ENCODE data around the gene TMEM258.

Gene TMEM258

DNA sequence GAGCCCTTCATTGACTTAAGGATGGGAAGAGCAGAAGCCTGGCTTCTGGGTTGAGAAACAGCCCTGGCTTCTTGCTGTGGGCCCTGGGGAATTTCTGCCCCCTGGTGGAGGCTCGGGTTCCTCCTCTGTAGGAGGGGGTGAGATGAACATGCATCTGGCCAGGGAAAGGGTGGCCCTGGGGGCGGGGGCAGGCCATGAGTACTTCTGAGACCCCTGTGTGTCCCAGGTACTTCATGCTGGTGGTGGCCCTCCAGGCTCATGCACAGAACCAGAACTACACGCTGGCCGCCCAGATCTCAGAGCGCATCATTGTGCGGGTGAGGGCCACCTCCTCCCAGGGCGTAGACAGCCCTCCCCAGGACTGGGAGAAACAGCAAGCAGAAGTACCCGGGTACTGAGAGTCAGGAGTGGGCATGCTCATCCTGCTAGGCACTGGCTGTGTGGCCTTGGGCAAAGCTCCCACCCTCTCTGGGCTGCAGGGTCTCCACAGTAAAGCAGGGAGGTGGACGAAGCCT lies 15.8 kb downstream of the TMEM258 start:
- no peak overlapping the region for H3K9ac ChIP-seq (ENCODE audit: low read depth in 1 of 2, low read length in 2 of 2)
- no peak overlapping the region for H3K27ac ChIP-seq (ENCODE audit: low read depth in 2 of 2, low read length in 2 of 2)
- H3K36me3 ChIP-seq (ENCODE audit: control insufficient read depth in 2 of 2, insufficient read depth in 2 of 2, low read length in 2 of 2) = peaks cover 0 to 5% of the 10 kb centered on the region in 2 donors
- H3K9me3 ChIP-seq (ENCODE audit: control insufficient read depth in 2 of 2, low read length in 2 of 2) = no peaks in the 10 kb centered on the region
- H3K27me3 ChIP-seq (ENCODE audit: control insufficient read depth in 2 of 2, insufficient read depth in 2 of 2, low read length in 2 of 2) = no peaks in the 10 kb centered on the region
- H3K4me1 ChIP-seq (ENCODE audit: control insufficient read depth in 2 of 2, insufficient read depth in 2 of 2, low read length in 2 of 2) = peaks cover 3 to 5% of the 10 kb centered on the region in 2 donors
- no peak overlapping the region for H3K4me3 ChIP-seq (ENCODE audit: low read length in 2 of 2)

DNA sequence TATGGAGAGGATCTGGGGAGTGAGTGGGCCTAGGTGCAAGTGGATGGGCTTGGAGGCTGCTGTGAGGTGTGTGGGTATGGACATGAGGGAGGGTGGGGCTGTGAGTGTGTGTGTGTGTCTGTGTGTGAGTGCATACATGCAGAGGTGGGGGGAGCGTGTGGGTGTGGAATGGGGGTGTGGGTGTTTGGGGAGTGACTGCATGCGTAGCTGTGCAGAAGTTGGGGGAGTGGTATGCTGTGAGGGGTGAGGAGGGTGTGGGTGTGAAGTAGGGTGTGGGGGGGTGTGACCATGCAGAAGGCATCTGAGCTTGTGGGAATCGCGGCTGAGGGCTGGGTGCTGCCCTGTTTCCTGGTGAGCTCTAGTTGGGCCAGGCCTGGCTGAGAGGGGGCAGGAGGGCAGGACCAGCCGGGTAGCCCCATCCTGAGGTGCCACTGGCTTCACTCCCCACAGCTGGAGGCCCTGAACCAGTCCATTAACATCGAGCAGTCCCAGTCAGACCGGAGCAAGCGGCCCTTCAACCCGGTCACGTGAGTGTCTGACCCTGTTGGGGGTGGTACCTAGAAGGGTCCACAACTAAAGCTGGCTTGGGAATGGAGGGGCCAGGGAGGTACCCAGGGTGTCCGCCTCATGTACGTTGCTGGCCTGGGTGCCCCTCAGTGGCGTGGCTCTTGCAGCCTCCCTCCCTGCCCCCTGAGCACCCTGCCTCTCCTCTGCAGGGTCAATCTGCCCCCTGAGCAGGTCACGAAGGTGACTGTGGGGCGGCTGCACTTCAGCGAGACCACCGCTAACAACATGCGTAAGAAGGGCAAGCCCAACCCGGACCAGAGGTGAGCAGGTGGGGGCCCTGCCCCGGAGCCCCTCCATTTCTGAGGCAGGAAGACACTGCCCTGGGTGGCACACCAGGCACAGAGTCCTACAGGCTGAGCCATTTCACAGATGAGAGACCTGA lies 16.5 kb downstream of the TMEM258 start:
- H3K4me3 ChIP-seq (ENCODE audit: low read length in 2 of 2) = no peak overlapping the region
- H3K9me3 ChIP-seq (ENCODE audit: control insufficient read depth in 2 of 2, low read length in 2 of 2) = no peaks in the 10 kb centered on the region
- no peaks in the 10 kb centered on the region for H3K27me3 ChIP-seq (ENCODE audit: control insufficient read depth in 2 of 2, insufficient read depth in 2 of 2, low read length in 2 of 2)
- no peak overlapping the region for H3K9ac ChIP-seq (ENCODE audit: low read depth in 1 of 2, low read length in 2 of 2)
- peaks cover 3 to 5% of the 10 kb centered on the region in 2 donors for H3K4me1 ChIP-seq (ENCODE audit: control insufficient read depth in 2 of 2, insufficient read depth in 2 of 2, low read length in 2 of 2)
- no peak overlapping the region for H3K27ac ChIP-seq (ENCODE audit: low read depth in 2 of 2, low read length in 2 of 2)
- peaks cover 0 to 5% of the 10 kb centered on the region in 2 donors for H3K36me3 ChIP-seq (ENCODE audit: control insufficient read depth in 2 of 2, insufficient read depth in 2 of 2, low read length in 2 of 2)

DNA sequence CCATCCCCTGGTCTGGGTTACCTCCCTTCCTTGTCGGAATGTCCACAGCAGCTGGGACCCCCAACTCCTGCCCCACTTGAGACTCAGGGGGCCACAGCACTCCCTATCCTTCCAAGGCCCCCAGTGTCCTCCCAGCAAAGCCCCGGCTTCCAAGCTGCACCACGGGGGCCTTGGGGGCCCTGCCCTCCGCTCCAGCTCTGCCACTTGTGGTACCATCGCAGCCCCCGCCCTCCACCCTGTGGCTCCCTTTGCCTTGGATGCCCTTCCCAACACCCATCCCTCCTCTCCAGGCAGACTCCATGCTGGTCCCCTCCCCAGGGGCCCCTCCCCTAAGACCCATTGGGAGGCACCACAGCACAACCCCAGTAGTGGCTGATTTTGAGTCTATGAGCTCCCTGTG lies 17.3 kb downstream of the TMEM258 start:
- H3K9me3 ChIP-seq (ENCODE audit: control insufficient read depth in 2 of 2, low read length in 2 of 2) = no peaks in the 10 kb centered on the region
- H3K9ac ChIP-seq (ENCODE audit: low read depth in 1 of 2, low read length in 2 of 2) = no peak overlapping the region
- peaks cover 0 to 5% of the 10 kb centered on the region in 2 donors for H3K36me3 ChIP-seq (ENCODE audit: control insufficient read depth in 2 of 2, insufficient read depth in 2 of 2, low read length in 2 of 2)
- H3K4me3 ChIP-seq (ENCODE audit: low read length in 2 of 2) = no peak overlapping the region
- H3K4me1 ChIP-seq (ENCODE audit: control insufficient read depth in 2 of 2, insufficient read depth in 2 of 2, low read length in 2 of 2) = peaks cover 3 to 5% of the 10 kb centered on the region in 2 donors
- no peak overlapping the region for H3K27ac ChIP-seq (ENCODE audit: low read depth in 2 of 2, low read length in 2 of 2)
- no peaks in the 10 kb centered on the region for H3K27me3 ChIP-seq (ENCODE audit: control insufficient read depth in 2 of 2, insufficient read depth in 2 of 2, low read length in 2 of 2)

DNA sequence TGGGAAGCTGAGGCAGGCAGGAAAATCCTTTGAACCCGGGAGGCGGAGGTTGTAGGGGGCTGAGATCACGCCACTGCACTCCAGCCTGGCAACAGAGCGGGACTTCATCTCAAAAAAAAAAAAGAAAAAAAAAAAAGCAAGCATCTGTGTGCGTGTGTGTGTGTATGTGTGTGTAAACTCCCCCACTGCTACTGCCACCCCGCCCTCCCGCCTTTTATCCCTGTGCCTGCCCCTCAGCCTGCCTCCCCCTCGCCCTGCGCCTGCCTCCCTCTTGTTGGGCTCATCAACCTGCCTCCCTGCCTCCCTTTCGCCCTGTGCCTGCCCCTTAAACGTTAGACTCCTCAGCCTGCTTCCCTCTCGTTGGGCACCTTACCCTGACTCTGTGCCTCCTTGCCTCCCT lies 18.0 kb downstream of the TMEM258 start:
- Histone ChIP-seq H3K27ac (ENCODE audit: low read depth in 2 of 2, low read length in 2 of 2) (no peak overlapping the region), H3K9me3 (ENCODE audit: control insufficient read depth in 2 of 2, low read length in 2 of 2) (no peaks in the 10 kb centered on the region), H3K36me3 (ENCODE audit: control insufficient read depth in 2 of 2, insufficient read depth in 2 of 2, low read length in 2 of 2) (peaks cover 0 to 5% of the 10 kb centered on the region in 2 donors), H3K4me1 (ENCODE audit: control insufficient read depth in 2 of 2, insufficient read depth in 2 of 2, low read length in 2 of 2) (peaks cover 3 to 5% of the 10 kb centered on the region in 2 donors), H3K27me3 (ENCODE audit: control insufficient read depth in 2 of 2, insufficient read depth in 2 of 2, low read length in 2 of 2) (no peaks in the 10 kb centered on the region), H3K4me3 (ENCODE audit: low read length in 2 of 2) (no peak overlapping the region), H3K9ac (ENCODE audit: low read depth in 1 of 2, low read length in 2 of 2) (no peak overlapping the region)

DNA sequence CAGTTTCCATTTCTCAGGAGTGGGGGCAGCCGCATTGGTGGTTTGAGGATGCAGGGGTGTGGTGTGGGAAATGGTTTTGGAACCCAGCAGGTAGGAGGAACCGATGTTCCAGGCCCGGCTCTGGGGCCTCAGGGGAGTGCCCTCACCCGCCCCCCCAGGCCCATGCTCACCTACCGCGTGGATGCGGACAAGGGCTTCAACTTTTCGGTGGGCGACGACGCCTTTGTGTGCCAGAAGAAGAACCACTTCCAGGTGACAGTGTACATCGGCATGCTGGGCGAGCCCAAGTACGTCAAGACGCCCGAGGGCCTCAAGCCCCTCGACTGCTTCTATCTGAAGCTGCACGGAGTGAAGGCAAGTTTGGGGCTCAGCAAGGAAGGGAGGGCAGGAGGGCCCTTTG lies 18.6 kb downstream of the TMEM258 start:
- H3K27ac ChIP-seq (ENCODE audit: low read depth in 2 of 2, low read length in 2 of 2) = no peak overlapping the region
- peaks cover 0 to 5% of the 10 kb centered on the region in 2 donors for H3K36me3 ChIP-seq (ENCODE audit: control insufficient read depth in 2 of 2, insufficient read depth in 2 of 2, low read length in 2 of 2)
- H3K9ac ChIP-seq (ENCODE audit: low read depth in 1 of 2, low read length in 2 of 2) = no peak overlapping the region
- H3K27me3 ChIP-seq (ENCODE audit: control insufficient read depth in 2 of 2, insufficient read depth in 2 of 2, low read length in 2 of 2) = no peaks in the 10 kb centered on the region
- H3K9me3 ChIP-seq (ENCODE audit: control insufficient read depth in 2 of 2, low read length in 2 of 2) = no peaks in the 10 kb centered on the region
- peaks cover 3 to 5% of the 10 kb centered on the region in 2 donors for H3K4me1 ChIP-seq (ENCODE audit: control insufficient read depth in 2 of 2, insufficient read depth in 2 of 2, low read length in 2 of 2)
- H3K4me3 ChIP-seq (ENCODE audit: low read length in 2 of 2) = no peak overlapping the region

GRCh38 chr11:61773356-61773755 lies 19.0 kb downstream of the TMEM258 start:
- H3K9me3 ChIP-seq (ENCODE audit: control insufficient read depth in 2 of 2, low read length in 2 of 2) = no peaks in the 10 kb centered on the region
- H3K9ac ChIP-seq (ENCODE audit: low read depth in 1 of 2, low read length in 2 of 2) = no peak overlapping the region
- no peak overlapping the region for H3K27ac ChIP-seq (ENCODE audit: low read depth in 2 of 2, low read length in 2 of 2)
- peaks cover 3 to 5% of the 10 kb centered on the region in 2 donors for H3K4me1 ChIP-seq (ENCODE audit: control insufficient read depth in 2 of 2, insufficient read depth in 2 of 2, low read length in 2 of 2)
- no peak overlapping the region for H3K4me3 ChIP-seq (ENCODE audit: low read length in 2 of 2)
- no peaks in the 10 kb centered on the region for H3K27me3 ChIP-seq (ENCODE audit: control insufficient read depth in 2 of 2, insufficient read depth in 2 of 2, low read length in 2 of 2)
- peaks cover 0 to 2% of the 10 kb centered on the region in 2 donors for H3K36me3 ChIP-seq (ENCODE audit: control insufficient read depth in 2 of 2, insufficient read depth in 2 of 2, low read length in 2 of 2)

GRCh38 chr11:61771985-61772455 lies 20.4 kb downstream of the TMEM258 start:
- peaks cover 3 to 5% of the 10 kb centered on the region in 2 donors for H3K4me1 ChIP-seq (ENCODE audit: control insufficient read depth in 2 of 2, insufficient read depth in 2 of 2, low read length in 2 of 2)
- H3K36me3 ChIP-seq (ENCODE audit: control insufficient read depth in 2 of 2, insufficient read depth in 2 of 2, low read length in 2 of 2) = no peaks in the 10 kb centered on the region
- H3K9ac ChIP-seq (ENCODE audit: low read depth in 1 of 2, low read length in 2 of 2) = no peak overlapping the region
- no peak overlapping the region for H3K4me3 ChIP-seq (ENCODE audit: low read length in 2 of 2)
- no peaks in the 10 kb centered on the region for H3K27me3 ChIP-seq (ENCODE audit: control insufficient read depth in 2 of 2, insufficient read depth in 2 of 2, low read length in 2 of 2)
- no peak overlapping the region for H3K27ac ChIP-seq (ENCODE audit: low read depth in 2 of 2, low read length in 2 of 2)
- H3K9me3 ChIP-seq (ENCODE audit: control insufficient read depth in 2 of 2, low read length in 2 of 2) = no peaks in the 10 kb centered on the region

GRCh38 chr11:61771195-61771894 lies 21.1 kb downstream of the TMEM258 start:
- Histone ChIP-seq H3K27ac (ENCODE audit: low read depth in 2 of 2, low read length in 2 of 2) (no peak overlapping the region), H3K36me3 (ENCODE audit: control insufficient read depth in 2 of 2, insufficient read depth in 2 of 2, low read length in 2 of 2) (no peaks in the 10 kb centered on the region), H3K9ac (ENCODE audit: low read depth in 1 of 2, low read length in 2 of 2) (no peak overlapping the region), H3K9me3 (ENCODE audit: control insufficient read depth in 2 of 2, low read length in 2 of 2) (no peaks in the 10 kb centered on the region), H3K4me1 (ENCODE audit: control insufficient read depth in 2 of 2, insufficient read depth in 2 of 2, low read length in 2 of 2) (peaks cover 3 to 5% of the 10 kb centered on the region in 2 donors), H3K27me3 (ENCODE audit: control insufficient read depth in 2 of 2, insufficient read depth in 2 of 2, low read length in 2 of 2) (no peaks in the 10 kb centered on the region), H3K4me3 (ENCODE audit: low read length in 2 of 2) (no peak overlapping the region)

DNA sequence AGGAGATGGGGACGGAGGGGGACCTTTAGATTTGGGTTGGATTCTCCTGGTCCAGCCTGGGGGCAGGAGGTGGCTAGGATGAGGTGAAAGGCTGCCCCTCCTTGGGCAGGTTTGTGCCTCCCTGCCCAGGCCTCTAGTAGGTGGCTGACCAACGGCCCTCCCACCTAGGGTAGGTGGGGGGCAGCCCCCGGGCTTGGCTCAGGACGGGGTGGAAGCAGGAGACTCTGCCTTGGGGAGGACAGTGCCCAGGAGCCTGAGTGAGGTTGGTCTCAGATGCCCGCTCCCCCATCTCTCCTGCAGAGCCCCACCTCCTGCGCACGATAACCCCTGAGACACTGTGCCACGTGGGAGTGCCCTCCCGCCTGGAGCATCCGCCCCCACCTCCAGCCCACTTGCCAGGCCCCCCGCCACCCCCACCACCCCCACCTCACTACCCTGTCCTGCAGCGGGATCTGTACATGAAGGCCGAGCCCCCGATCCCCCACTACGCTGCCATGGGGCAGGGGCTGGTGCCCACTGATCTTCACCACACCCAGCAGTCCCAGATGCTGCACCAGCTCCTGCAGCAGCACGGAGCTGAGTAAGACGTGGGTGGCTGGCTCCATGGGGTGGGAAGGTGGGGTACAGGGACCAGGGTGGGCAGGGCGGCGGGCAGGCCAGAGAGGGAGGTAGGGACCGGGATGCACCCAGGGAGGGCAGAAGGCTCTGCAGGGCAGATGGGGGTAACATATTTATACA lies 22.3 kb downstream of the TMEM258 start:
- H3K36me3 ChIP-seq (ENCODE audit: control insufficient read depth in 2 of 2, insufficient read depth in 2 of 2, low read length in 2 of 2) = no peaks in the 10 kb centered on the region
- H3K4me3 ChIP-seq (ENCODE audit: low read length in 2 of 2) = no peak overlapping the region

More for the DNA sequence above, 22.3 kb downstream of the TMEM258 start:
- H3K27me3 ChIP-seq (ENCODE audit: control insufficient read depth in 2 of 2, insufficient read depth in 2 of 2, low read length in 2 of 2) = no peaks in the 10 kb centered on the region
- H3K9me3 ChIP-seq (ENCODE audit: control insufficient read depth in 2 of 2, low read length in 2 of 2) = no peaks in the 10 kb centered on the region
- no peak overlapping the region for H3K9ac ChIP-seq (ENCODE audit: low read depth in 1 of 2, low read length in 2 of 2)
- H3K27ac ChIP-seq (ENCODE audit: low read depth in 2 of 2, low read length in 2 of 2) = no peak overlapping the region
- peaks cover 3 to 5% of the 10 kb centered on the region in 2 donors for H3K4me1 ChIP-seq (ENCODE audit: control insufficient read depth in 2 of 2, insufficient read depth in 2 of 2, low read length in 2 of 2)
